K562 (cell line): ENCODE data around the gene PPP1R36. TPM values are rescaled to one million over a fixed set of nuclear protein-coding genes. Genes with fewer than 3 reads are reported as not detected.

Experiments used
- ATAC-seq: fragments of 200-7000 bp; cut with Tn5 transposase; 3 replicates; pipeline ENCODE4 v1.9.1; 2020; ENCODE audit warnings: moderate library complexity
- BruUV-seq: library from RNA; stranded (reverse); fragments of 400-500 nt; replicated peaks from 2 replicates; lab custom pipeline; 2021; lab: Mats Ljungman, UMichigan
- CTCF ChIA-PET: fragments of 300-600 bp; formaldehyde crosslinking; extraction: SDS; loops from one replicate; lab custom pipeline; 2021; ENCODE audit warnings: low intra/inter-chr PET ratio; lab: Yijun Ruan, JAX
- POLR2A ChIA-PET: fragments of 300-600, 350-650 bp; sonication (Branson Sonifier 250); formaldehyde crosslinking; extraction: SDS; loops from one replicate; lab custom pipeline; 2021; ENCODE audit warnings: antibody characterized with exemption, inconsistent platforms; lab: Yijun Ruan, JAX
- DNase-seq, 4 experiments: peaks; one replicate each; pipeline versions ENCODE4 v3.0.0 to v3.0.0-alpha.2; 2011 to 2018; ENCODE audit warnings: low spot score in 3 of 4, mixed read lengths in 3 of 4; ENCODE audit errors: extremely low read depth in 1 of 4
- FAIRE-seq: peaks from 2 replicates; lab custom pipeline; 2011; peaks lifted over from hg19 to GRCh38; lab: Jason Lieb, UNC
- H2AFZ ChIP-seq: 2 replicates; pipeline ENCODE4 v1.6.0; 2011; ENCODE audit warnings: low read depth, low read length, control low read depth, inconsistent platforms
- H3K27ac ChIP-seq: fragments of 200-600 bp; 3 replicates; pipeline ENCODE4 v1.8.0; 2011; ENCODE audit warnings: low read depth, mild to moderate bottlenecking, control low read depth, inconsistent platforms, low read length, moderate library complexity, mixed read lengths; ENCODE audit errors: extremely low read depth
- H3K27me3 ChIP-seq, 2 experiments: fragments of 300-600 bp in 1 of 2; 2 replicates in 1 of 2; 3 replicates in 1 of 2; pipeline versions ENCODE4 v1.6.0 to v1.8.0; 2011; ENCODE audit warnings: inconsistent platforms in 2 of 2, low read length in 2 of 2, mild to moderate bottlenecking in 1 of 2, mixed read lengths in 1 of 2, moderate library complexity in 1 of 2; ENCODE audit not compliant: control insufficient read depth in 2 of 2, insufficient read depth in 2 of 2
- H3K36me3 ChIP-seq: fragments of 300-600 bp; 3 replicates; pipeline ENCODE4 v1.8.0; 2011; ENCODE audit warnings: mild to moderate bottlenecking, low read length, inconsistent platforms; ENCODE audit not compliant: control insufficient read depth, insufficient read depth
- H3K4me1 ChIP-seq, 2 experiments: fragments of 200-600 bp in 1 of 2; replicated peaks in 1 of 2; 2 replicates in 1 of 2; 3 replicates in 1 of 2; pipeline versions ENCODE4 v1.5.1 to v1.8.0; 2011; ENCODE audit warnings: inconsistent platforms in 2 of 2, low read length in 2 of 2, mild to moderate bottlenecking in 1 of 2, mixed read lengths in 1 of 2, moderate library complexity in 1 of 2; ENCODE audit not compliant: control insufficient read depth in 2 of 2, insufficient read depth in 2 of 2
- H3K4me2 ChIP-seq: 2 replicates; pipeline ENCODE4 v1.6.1; 2011; ENCODE audit warnings: low read length, control low read depth, inconsistent platforms, mixed read lengths; ENCODE audit not compliant: insufficient read depth
- H3K4me3 ChIP-seq: fragments of 200-600 bp; sonication (generic), shearing (Covaris generic); 2 replicates; pipeline ENCODE4 v1.5.1; 2016; ENCODE audit warnings: control low read depth, inconsistent platforms
- H3K79me2 ChIP-seq: fragments of 200-600 bp; 3 replicates; pipeline ENCODE4 v1.8.0; 2011; ENCODE audit warnings: low read length, inconsistent platforms; ENCODE audit not compliant: control insufficient read depth, insufficient read depth
- H3K9ac ChIP-seq, 2 experiments: 2 replicates each; pipeline versions ENCODE4 v1.6.0 to v1.6.1; 2011; ENCODE audit warnings: low read depth in 2 of 2, low read length in 2 of 2, control low read depth in 1 of 2, inconsistent platforms in 1 of 2, mild to moderate bottlenecking in 1 of 2, mixed read lengths in 1 of 2; ENCODE audit not compliant: insufficient read depth in 1 of 2
- H3K9me1 ChIP-seq: one replicate; pipeline ENCODE4 v1.6.0; 2011; ENCODE audit warnings: inconsistent platforms, mild to moderate bottlenecking, low read length, moderate library complexity; ENCODE audit not compliant: control insufficient read depth, insufficient read depth
- H3K9me3 ChIP-seq: replicated peaks from 2 replicates; pipeline ENCODE4 v1.5.1; 2011; ENCODE audit warnings: low read depth, low read length, inconsistent platforms; ENCODE audit not compliant: control insufficient read depth, insufficient read depth
- H4K20me1 ChIP-seq: replicated peaks from 2 replicates; pipeline ENCODE4 v1.6.1; 2011; ENCODE audit warnings: low read length, inconsistent platforms, mixed read lengths; ENCODE audit not compliant: control insufficient read depth, insufficient read depth
- ETV5 ChIP-seq: sonication (generic); formaldehyde crosslinking; IDR thresholded peaks from 2 replicates; pipeline ENCODE4 v1.4.0; 2020; ENCODE audit warnings: low read depth, mild to moderate bottlenecking, missing genetic modification reagents
- ETV6 ChIP-seq, 3 experiments: fragments of 150-350 bp in 1 of 3; sonication (generic) in 1 of 3; formaldehyde crosslinking in 1 of 3; IDR thresholded peaks; 2 replicates each; pipeline versions ENCODE4 v1.6.1 to v1.8.0; 2014 to 2022; ENCODE audit warnings: borderline replicate concordance in 2 of 3, low read depth in 2 of 3, antibody characterized with exemption in 1 of 3, low read length in 1 of 3, mild to moderate bottlenecking in 1 of 3, missing genetic modification reagents in 1 of 3
- LEF1 ChIP-seq: fragments of 450-650 bp; IDR thresholded peaks from 2 replicates; pipeline ENCODE4 v1.6.1; 2016; ENCODE audit warnings: mild to moderate bottlenecking
- SRSF1 ChIP-seq: fragments of 200-400 bp; formaldehyde crosslinking; IDR thresholded peaks from 2 replicates; pipeline ENCODE4 v1.6.1; 2017; ENCODE audit warnings: mild to moderate bottlenecking, low read depth, low read length, moderate library complexity
- SRSF3 ChIP-seq: fragments of 200-400 bp; formaldehyde crosslinking; IDR thresholded peaks from 2 replicates; pipeline ENCODE4 v1.6.1; 2016; ENCODE audit warnings: mild to moderate bottlenecking, low read length, moderate library complexity; ENCODE audit not compliant: insufficient read depth
- SUPT5H ChIP-seq: fragments of 450-650 bp; IDR thresholded peaks from 2 replicates; pipeline ENCODE4 v1.6.1; 2016
- TRIM24 ChIP-seq, 2 experiments: fragments of 450-650 bp; IDR thresholded peaks; 2 replicates each; pipeline ENCODE4 v1.6.1; 2016
- ZBTB1 ChIP-seq: sonication (generic); formaldehyde crosslinking; IDR thresholded peaks from 2 replicates; pipeline ENCODE4 v1.8.1; 2023; ENCODE audit warnings: missing genetic modification reagents, low read depth, mild to moderate bottlenecking, borderline replicate concordance
- ZNF133 ChIP-seq: fragments of 250-450 bp; sonication (Bioruptor Pico); IDR thresholded peaks from 2 replicates; pipeline ENCODE4 v1.4.0; 2020; ENCODE audit warnings: mild to moderate bottlenecking
- ZNF232 ChIP-seq: sonication (generic); formaldehyde crosslinking; IDR thresholded peaks from 2 replicates; pipeline ENCODE4 v1.8.0; 2022; ENCODE audit warnings: mild to moderate bottlenecking, missing genetic modification reagents
- ZNF3 ChIP-seq: fragments of 250-450 bp; sonication (Bioruptor Pico); IDR thresholded peaks from 2 replicates; pipeline ENCODE4 v1.5.0; 2021; ENCODE audit warnings: mild to moderate bottlenecking, moderate library complexity
- WGBS: fragments of 100-300 bp; shearing (Covaris generic); methylation state at CpG from one replicate; pipeline ENCODE4 v1.1.6; 2016; ENCODE audit warnings: low coverage, mixed read lengths; ENCODE audit not compliant: insufficient coverage; ENCODE audit errors: missing lambda C conversion rate; 5-methylcytosine and 5-hydroxymethylcytosine counted together
- in situ Hi-C: fragments of 300-500 bp; cut with MboI; formaldehyde crosslinking; loops from 4 replicates; pipeline ENCODE4 v1.15.0; 2018; ENCODE audit warnings: inconsistent platforms, mixed read lengths
- intact Hi-C: fragments of 100-400 bp; cut with micrococcal nuclease; formaldehyde crosslinking; loops from 2 replicates; pipeline ENCODE4 v1.14.2; 2022
- polyA plus RNA-seq, 8 experiments: library from polyadenylated mRNA; depleted of rRNA in 4 of 8; stranded (reverse) in 5 of 8; unstranded in 3 of 8; fragments of >200 nt; fragmentation: Nextera tagmentation in 2 of 8; fragmentation: Illumina TruSeq in 1 of 8; extraction: Ambion mirVana in 2 of 8; extraction: Trizol in 1 of 8; gene quantifications; 2 replicates each; pipeline versions ENCODE4 v1.2.1 to v1.2.3, GENCODE V29; 2011 to 2014; ENCODE audit warnings: inconsistent platforms in 1 of 8, missing spikeins in 1 of 8
- total RNA-seq, 7 experiments: library from RNA; depleted of rRNA in 6 of 7; stranded (reverse); fragments of >200 nt in 6 of 7; fragmentation: Illumina TruSeq in 2 of 7; extraction: Trizol in 2 of 7; gene quantifications; 2 replicates each; pipeline versions ENCODE4 v1.2.1 to v1.2.3, GENCODE V29; 2011 to 2021; ENCODE audit warnings: low replicate concordance in 1 of 7
- TF ChIP-seq, protein P1 (sequence below): IDR thresholded peaks from 3 replicates; pipeline ENCODE4 v1.6.1; 2011; ENCODE audit warnings: borderline replicate concordance, mild to moderate bottlenecking, moderate library complexity; ENCODE audit not compliant: insufficient read length; ENCODE audit errors: extremely low read depth
- TF ChIP-seq, protein P2 (sequence below): sonication (generic); formaldehyde crosslinking; IDR thresholded peaks from 2 replicates; pipeline ENCODE4 v1.9.0; 2022; ENCODE audit warnings: mild to moderate bottlenecking, missing genetic modification reagents

Gene PPP1R36
- total and polyA plus RNA-seq, 9 of the 15 experiments (the other 6 are each of a cell fraction or from before 2014, with no cell fraction given), result 0.29 TPM; not detected in 8

DNA sequence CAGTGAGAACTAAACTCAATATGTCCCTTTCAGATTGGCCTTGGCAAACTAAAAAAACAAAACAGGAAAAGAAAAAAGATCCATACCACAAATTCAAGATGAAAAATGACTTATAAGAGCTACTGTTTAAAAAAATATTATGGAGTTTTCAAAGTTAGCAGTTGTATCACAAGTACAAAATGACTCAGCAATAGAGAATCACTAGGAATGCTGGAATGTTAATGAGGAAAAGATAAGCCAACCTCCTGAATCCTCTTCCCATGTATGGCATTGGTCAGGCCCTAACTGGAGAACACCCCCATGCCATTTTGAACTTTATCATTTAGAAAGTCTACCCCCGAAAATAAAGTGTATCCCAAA is 62.2 kb downstream of the PPP1R36 start (continued):
- TF ChIP-seq, protein P1, sequence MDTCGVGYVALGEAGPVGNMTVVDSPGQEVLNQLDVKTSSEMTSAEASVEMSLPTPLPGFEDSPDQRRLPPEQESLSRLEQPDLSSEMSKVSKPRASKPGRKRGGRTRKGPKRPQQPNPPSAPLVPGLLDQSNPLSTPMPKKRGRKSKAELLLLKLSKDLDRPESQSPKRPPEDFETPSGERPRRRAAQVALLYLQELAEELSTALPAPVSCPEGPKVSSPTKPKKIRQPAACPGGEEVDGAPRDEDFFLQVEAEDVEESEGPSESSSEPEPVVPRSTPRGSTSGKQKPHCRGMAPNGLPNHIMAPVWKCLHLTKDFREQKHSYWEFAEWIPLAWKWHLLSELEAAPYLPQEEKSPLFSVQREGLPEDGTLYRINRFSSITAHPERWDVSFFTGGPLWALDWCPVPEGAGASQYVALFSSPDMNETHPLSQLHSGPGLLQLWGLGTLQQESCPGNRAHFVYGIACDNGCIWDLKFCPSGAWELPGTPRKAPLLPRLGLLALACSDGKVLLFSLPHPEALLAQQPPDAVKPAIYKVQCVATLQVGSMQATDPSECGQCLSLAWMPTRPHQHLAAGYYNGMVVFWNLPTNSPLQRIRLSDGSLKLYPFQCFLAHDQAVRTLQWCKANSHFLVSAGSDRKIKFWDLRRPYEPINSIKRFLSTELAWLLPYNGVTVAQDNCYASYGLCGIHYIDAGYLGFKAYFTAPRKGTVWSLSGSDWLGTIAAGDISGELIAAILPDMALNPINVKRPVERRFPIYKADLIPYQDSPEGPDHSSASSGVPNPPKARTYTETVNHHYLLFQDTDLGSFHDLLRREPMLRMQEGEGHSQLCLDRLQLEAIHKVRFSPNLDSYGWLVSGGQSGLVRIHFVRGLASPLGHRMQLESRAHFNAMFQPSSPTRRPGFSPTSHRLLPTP, result no peak
- TF ChIP-seq ETV5 (CRISPR knock-in tag), result no peak
- TF ChIP-seq, all 486 proteins: peak for 0

DNA sequence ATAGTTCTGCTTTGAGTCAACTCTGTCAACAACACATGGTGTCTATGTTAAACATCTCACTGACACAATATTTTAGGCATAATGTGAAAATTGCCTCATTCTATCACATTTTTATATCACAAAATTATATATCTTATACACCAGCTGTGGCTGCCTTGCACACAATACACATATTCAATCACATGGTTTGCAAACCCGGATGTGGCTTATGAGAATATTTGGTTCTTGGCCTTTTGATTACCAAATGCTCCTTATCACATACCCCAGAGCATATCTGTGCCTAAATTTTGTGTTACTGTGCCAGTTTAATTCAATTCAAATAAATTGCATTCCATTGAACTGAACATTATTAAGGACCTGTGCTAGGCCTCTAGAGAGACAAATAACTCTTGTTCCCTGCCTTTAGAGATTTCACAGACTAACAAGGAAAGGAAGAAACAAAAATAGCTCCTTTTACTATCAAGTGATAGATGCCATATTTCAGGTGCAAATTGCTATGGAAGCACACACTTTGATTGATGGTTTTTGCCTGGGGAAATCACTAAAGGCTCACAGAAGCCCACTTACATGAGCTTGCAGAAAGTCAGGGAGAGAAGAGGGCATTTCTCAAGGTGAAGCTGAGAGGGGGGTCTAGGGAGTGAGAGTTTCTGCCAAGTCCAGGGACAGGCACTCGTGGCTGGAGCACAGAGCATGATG is 63.4 kb downstream of the PPP1R36 start:
- Histone ChIP-seq H2AFZ (no peak overlapping the region), H3K9ac (no peak overlapping the region), H4K20me1 (no peaks in the 10 kb centered on the region), H3K36me3 (no peaks in the 10 kb centered on the region), H3K4me2 (no peak overlapping the region), H3K79me2 (no peaks in the 10 kb centered on the region), H3K4me1 (no peaks in the 10 kb centered on the region), H3K9me1 (no peaks in the 10 kb centered on the region), H3K4me3 (no peak overlapping the region), H3K27me3 (peaks cover 2 to 4% of the 10 kb centered on the region in 2 experiments; a peak in 2 of 5 replicates), H3K27ac (no peak overlapping the region), H3K9me3 (no peaks in the 10 kb centered on the region)
- intact Hi-C loops, result no loop called here
- 0% methylated on average over 2 of the region's 2 CpGs for WGBS
- in situ Hi-C loops, result no loop called here
- TF ChIP-seq ZNF232 (CRISPR knock-in tag) (no peak), LEF1 (no peak), ZBTB1 (CRISPR knock-in tag) (no peak), TRIM24 (IDR thresholded peaks at IDR 0.05) (no peak), ETV6 (IDR thresholded peaks at IDR 0.05; ENCODE audit: borderline replicate concordance in 1 of 2, low read depth in 2 of 2, low read length in 1 of 2) (no peak), ETV6 (CRISPR knock-in tag; IDR thresholded peaks at IDR 0.05; ENCODE audit: borderline replicate concordance) (no peak), ZNF3 (CRISPR knock-in tag) (no peak), ZNF133 (CRISPR knock-in tag) (no peak), SUPT5H (no peak), SRSF1 (no peak), SRSF3 (no peak)
- TF ChIP-seq, protein P2, sequence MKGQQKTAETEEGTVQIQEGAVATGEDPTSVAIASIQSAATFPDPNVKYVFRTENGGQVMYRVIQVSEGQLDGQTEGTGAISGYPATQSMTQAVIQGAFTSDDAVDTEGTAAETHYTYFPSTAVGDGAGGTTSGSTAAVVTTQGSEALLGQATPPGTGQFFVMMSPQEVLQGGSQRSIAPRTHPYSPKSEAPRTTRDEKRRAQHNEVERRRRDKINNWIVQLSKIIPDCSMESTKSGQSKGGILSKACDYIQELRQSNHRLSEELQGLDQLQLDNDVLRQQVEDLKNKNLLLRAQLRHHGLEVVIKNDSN, result no peak
- DNase-seq (no peak), FAIRE-seq (no peak), ATAC-seq (no peak)
- CTCF ChIA-PET, result no interaction called here
- POLR2A ChIA-PET, result interaction anchor here (0.6 to 1.4 kb wide), 3 partner anchors 10 to 23 kb away, joined by 3 to 4 read pairs (median 3); no protein-coding TSS in a partner anchor
- BruUV-seq, result no TSS peak
